Measurements from ENCODE around the gene FAM181A.

Gene FAM181A

DNA sequence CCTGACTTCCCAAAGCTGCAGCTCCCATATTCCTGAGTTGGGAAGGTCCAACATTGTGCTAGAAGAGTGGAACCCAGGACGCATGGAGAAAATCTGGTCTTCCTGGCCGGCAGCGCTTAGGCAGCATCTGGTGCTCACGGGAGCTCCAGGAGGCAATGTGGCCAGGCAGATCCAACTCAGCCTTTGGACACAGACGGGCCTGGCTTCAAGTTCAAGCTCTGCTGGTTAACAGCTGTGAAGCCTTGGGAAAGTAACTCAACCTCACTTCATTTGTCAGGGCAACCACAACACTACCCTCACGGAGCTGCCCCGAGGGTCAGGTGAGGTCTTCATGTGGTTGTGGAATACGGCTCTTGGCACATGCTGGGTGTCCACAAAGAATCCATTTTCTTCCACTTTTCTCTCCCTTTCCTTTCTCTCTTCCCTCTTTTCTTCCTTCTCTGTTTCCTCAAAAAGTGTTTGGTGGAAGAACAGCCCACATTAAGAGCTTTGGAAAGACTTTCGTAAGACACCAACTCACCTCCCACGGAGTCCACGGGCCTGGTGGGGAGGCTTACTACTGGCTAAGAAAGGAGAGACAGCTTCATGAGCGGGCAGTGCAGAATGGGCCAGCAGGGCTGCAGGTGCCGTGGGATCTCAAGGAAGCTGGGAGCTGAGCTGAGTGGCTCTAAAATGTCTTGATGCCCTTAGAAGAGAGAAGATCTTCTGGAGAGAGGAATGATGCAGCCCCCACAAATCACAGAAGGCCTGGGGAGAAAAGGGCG is 2.4 kb upstream of the FAM181A start:
- no peak for TF ChIP-seq EZH2phosphoT487 (conservative IDR thresholded peaks at IDR 0.05; ENCODE audit: low read length)
- TF ChIP-seq, protein P1, sequence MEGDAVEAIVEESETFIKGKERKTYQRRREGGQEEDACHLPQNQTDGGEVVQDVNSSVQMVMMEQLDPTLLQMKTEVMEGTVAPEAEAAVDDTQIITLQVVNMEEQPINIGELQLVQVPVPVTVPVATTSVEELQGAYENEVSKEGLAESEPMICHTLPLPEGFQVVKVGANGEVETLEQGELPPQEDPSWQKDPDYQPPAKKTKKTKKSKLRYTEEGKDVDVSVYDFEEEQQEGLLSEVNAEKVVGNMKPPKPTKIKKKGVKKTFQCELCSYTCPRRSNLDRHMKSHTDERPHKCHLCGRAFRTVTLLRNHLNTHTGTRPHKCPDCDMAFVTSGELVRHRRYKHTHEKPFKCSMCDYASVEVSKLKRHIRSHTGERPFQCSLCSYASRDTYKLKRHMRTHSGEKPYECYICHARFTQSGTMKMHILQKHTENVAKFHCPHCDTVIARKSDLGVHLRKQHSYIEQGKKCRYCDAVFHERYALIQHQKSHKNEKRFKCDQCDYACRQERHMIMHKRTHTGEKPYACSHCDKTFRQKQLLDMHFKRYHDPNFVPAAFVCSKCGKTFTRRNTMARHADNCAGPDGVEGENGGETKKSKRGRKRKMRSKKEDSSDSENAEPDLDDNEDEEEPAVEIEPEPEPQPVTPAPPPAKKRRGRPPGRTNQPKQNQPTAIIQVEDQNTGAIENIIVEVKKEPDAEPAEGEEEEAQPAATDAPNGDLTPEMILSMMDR (IDR thresholded peaks at IDR 0.05; ENCODE audit: insufficient read depth, low read length, poor library complexity, severe bottlenecking): no peak
- Histone ChIP-seq H3K27ac (ENCODE audit: low read depth, low read length) (no peak overlapping the region), H3K36me3 (ENCODE audit: low read length) (no peaks in the 10 kb centered on the region), H3K9me2 (replicated peaks; ENCODE audit: insufficient read depth, low read length) (no peaks in the 10 kb centered on the region), H3K4me2 (ENCODE audit: low read depth, low read length, poor library complexity, severe bottlenecking) (no peak overlapping the region), H3K27me3 (ENCODE audit: low read length) (no peaks in the 10 kb centered on the region), H4K20me1 (ENCODE audit: low read depth, low read length) (no peaks in the 10 kb centered on the region), H3K9ac (ENCODE audit: low read length) (no peak overlapping the region), H3K79me2 (ENCODE audit: insufficient read depth, low read length) (no peaks in the 10 kb centered on the region), H3F3A (ENCODE audit: insufficient read depth) (no peaks in the 10 kb centered on the region), H3K4me3 (ENCODE audit: insufficient read depth, low read length, poor library complexity, severe bottlenecking) (no peak overlapping the region), H2AFZ (ENCODE audit: low read depth, low read length, severe bottlenecking) (no peak overlapping the region), H3K9me3 (ENCODE audit: insufficient read depth, low read length) (no peaks in the 10 kb centered on the region)

DNA sequence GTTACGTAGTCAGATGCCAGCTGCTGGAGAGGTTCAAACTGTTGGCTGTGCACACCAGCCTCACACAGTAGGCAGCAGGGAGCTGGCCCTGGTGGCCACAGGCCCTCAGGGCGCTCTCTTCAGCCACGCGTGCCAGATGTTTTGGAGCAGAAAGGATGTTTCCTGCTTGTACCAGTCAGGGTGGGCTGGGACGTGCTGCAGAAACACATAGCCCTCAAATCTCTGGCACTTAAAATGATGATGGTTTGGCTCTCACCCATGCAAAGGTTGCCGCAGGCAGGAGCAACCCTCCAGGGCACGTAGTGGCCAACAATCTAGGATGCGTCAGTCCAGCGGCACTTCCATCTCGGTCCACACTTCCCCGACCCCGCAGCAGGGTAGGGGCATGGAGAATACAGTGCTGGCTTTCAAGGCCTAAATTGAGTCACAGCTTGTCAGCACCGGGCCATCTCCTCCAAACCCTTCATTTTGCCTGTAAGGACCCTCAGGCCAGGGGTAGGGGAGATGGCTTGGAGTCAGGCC is 1.7 kb upstream of the FAM181A start:
- no peaks in the 10 kb centered on the region for H3K36me3 ChIP-seq (ENCODE audit: low read length)
- H3K27ac ChIP-seq (ENCODE audit: low read depth, low read length): no peak overlapping the region
- H3K4me3 ChIP-seq (ENCODE audit: insufficient read depth, low read length, poor library complexity, severe bottlenecking): no peak overlapping the region
- H3F3A ChIP-seq (ENCODE audit: insufficient read depth): no peaks in the 10 kb centered on the region
- no peaks in the 10 kb centered on the region for H3K9me3 ChIP-seq (ENCODE audit: insufficient read depth, low read length)
- no peak overlapping the region for H3K9ac ChIP-seq (ENCODE audit: low read length)
- H3K27me3 ChIP-seq (ENCODE audit: low read length): no peaks in the 10 kb centered on the region
- TF ChIP-seq EZH2phosphoT487 (conservative IDR thresholded peaks at IDR 0.05; ENCODE audit: low read length): no peak
- TF ChIP-seq, protein P1 (IDR thresholded peaks at IDR 0.05; ENCODE audit: insufficient read depth, low read length, poor library complexity, severe bottlenecking): no peak
- H4K20me1 ChIP-seq (ENCODE audit: low read depth, low read length): no peaks in the 10 kb centered on the region
- H3K79me2 ChIP-seq (ENCODE audit: insufficient read depth, low read length): no peaks in the 10 kb centered on the region
- H2AFZ ChIP-seq (ENCODE audit: low read depth, low read length, severe bottlenecking): no peak overlapping the region
- no peaks in the 10 kb centered on the region for H3K9me2 ChIP-seq (replicated peaks; ENCODE audit: insufficient read depth, low read length)
- H3K4me2 ChIP-seq (ENCODE audit: low read depth, low read length, poor library complexity, severe bottlenecking): no peak overlapping the region

DNA sequence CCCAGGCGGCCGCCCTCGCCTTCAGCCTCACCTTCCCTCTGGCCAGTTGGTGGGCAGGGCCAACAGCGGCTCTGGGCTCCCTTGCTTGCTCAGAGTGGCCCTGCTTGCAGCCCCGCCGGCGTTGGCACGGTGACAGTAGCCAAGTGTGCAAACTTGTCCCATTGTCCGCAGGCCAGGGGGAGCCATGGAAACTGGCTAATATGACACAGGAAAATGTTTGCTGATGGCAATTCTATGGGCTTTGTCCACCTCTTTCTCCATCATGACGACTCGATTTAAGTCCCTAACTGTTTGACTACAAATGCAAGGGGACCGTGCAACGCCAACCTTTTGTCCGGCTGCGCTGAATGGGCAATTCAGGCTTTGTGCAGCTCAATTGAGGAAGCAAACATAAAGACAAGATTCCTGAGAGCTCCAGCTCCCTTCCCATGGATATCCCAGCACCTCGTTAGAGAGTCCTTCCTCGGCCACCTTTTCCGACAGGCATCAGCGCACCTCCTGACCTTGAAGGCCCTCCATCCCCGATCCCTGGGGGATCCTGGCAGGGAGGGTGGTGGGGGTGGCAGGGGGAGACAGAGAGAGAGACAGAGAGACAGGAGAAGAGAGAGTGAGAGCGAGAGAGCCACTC is 785 bp upstream of the FAM181A start:
- H3K36me3 ChIP-seq (ENCODE audit: low read length): no peaks in the 10 kb centered on the region
- no peaks in the 10 kb centered on the region for H3K27me3 ChIP-seq (ENCODE audit: low read length)
- no peaks in the 10 kb centered on the region for H3K9me2 ChIP-seq (replicated peaks; ENCODE audit: insufficient read depth, low read length)
- H4K20me1 ChIP-seq (ENCODE audit: low read depth, low read length): no peaks in the 10 kb centered on the region
- no peaks in the 10 kb centered on the region for H3F3A ChIP-seq (ENCODE audit: insufficient read depth)
- H3K4me2 ChIP-seq (ENCODE audit: low read depth, low read length, poor library complexity, severe bottlenecking): no peak overlapping the region
- no peak overlapping the region for H3K9ac ChIP-seq (ENCODE audit: low read length)
- no peak overlapping the region for H2AFZ ChIP-seq (ENCODE audit: low read depth, low read length, severe bottlenecking)
- no peak overlapping the region for H3K4me3 ChIP-seq (ENCODE audit: insufficient read depth, low read length, poor library complexity, severe bottlenecking)
- no peaks in the 10 kb centered on the region for H3K9me3 ChIP-seq (ENCODE audit: insufficient read depth, low read length)
- H3K79me2 ChIP-seq (ENCODE audit: insufficient read depth, low read length): no peaks in the 10 kb centered on the region
- no peak for TF ChIP-seq EZH2phosphoT487 (conservative IDR thresholded peaks at IDR 0.05; ENCODE audit: low read length)
- TF ChIP-seq, protein P1 (IDR thresholded peaks at IDR 0.05; ENCODE audit: insufficient read depth, low read length, poor library complexity, severe bottlenecking): no peak
- no peak overlapping the region for H3K27ac ChIP-seq (ENCODE audit: low read depth, low read length)
